Measurements from ENCODE around the gene ZFP1.

- no peak for TF ChIP-seq CTCF (IDR thresholded peaks at IDR 0.05)
- TF ChIP-seq POLR2A (IDR thresholded peaks at IDR 0.05): no peak
These were observed 71.5 kb downstream of the ZFP1 start for GRCh38 chr16:75219838-75220237.

Data from esophagus squamous epithelium (tissue), 4 donors.